Measurements from ENCODE around the gene UTRN.

UTRN gene

DNA sequence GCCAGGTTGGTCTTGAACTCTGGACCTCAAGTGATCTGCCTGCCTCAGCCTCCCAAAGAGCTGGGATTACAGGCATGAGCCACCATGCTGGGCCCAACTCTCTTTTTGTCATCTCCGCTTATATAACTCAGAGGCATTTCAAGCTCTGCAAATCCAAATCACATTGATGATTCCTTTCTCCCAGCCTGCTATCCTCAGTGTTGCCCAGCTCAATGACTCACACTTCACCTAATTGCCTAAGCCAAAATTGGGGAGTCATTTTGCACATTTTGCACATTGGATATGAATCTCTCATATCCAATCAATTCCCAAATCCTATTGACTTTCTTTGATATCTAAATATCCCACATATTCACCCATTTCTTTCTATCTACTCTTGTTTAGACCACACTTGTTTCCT, 3.9 kb downstream of the UTRN start:
- Histone ChIP-seq H3K36me3 (ENCODE audit: insufficient read depth, low read length) (peaks cover 11% of the 10 kb centered on the region), H2AFZ (ENCODE audit: low read depth, low read length) (no peak overlapping the region), H3K4me3 (ENCODE audit: low read length) (no peak overlapping the region), H3K27me3 (ENCODE audit: insufficient read depth, low read length) (no peaks in the 10 kb centered on the region), H3K9me3 (ENCODE audit: low read length) (no peaks in the 10 kb centered on the region), H3K4me1 (ENCODE audit: insufficient read depth, low read length) (peaks cover 7% of the 10 kb centered on the region)

DNA sequence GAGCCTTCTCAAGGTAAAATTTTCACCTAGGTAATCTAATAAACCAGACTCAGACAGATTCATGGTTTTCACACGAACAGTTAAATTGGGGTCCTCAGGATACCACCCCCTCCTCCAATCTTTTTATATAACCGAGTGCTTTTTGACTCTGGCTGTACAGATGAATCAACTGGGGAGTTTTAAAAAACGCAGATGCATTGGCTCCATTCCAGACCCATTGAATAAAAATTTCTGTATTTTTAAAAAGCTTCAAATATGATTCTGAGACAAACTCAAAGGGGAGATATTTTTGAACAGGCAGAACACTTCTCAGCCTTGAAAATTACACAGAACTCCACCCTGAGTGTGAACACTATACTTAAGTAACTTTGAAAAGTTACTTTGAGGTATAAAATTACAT, 7.2 kb downstream of the UTRN start:
- Histone ChIP-seq H3K36me3 (ENCODE audit: insufficient read depth, low read length) (peaks cover 12% of the 10 kb centered on the region), H3K9me3 (ENCODE audit: low read length) (peaks cover 12% of the 10 kb centered on the region), H3K4me3 (ENCODE audit: low read length) (no peak overlapping the region), H3K4me1 (ENCODE audit: insufficient read depth, low read length) (peaks cover 7% of the 10 kb centered on the region), H3K27me3 (ENCODE audit: insufficient read depth, low read length) (no peaks in the 10 kb centered on the region), H2AFZ (ENCODE audit: low read depth, low read length) (no peak overlapping the region)

DNA sequence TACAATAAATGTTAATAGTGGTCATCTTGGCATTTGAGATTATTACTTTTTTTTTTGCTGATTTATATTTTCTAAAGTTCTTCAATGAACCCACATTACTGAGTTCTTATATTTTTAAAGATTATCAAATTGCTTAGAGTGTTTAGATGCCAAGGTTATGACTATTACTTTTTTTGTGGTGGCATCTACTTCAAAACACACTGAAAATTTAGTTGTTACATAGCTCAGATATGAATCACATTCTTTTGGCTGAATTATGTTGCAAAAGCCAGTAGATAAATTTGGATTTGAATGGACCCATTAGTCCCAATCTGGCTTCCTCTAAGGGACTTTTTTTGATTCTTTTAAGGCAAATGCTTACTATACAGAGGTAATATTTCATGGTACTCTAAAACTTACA, 8.9 kb downstream of the UTRN start:
- peaks cover 21% of the 10 kb centered on the region for H3K36me3 ChIP-seq (ENCODE audit: insufficient read depth, low read length)
- no peaks in the 10 kb centered on the region for H3K27me3 ChIP-seq (ENCODE audit: insufficient read depth, low read length)
- peaks cover 13% of the 10 kb centered on the region for H3K9me3 ChIP-seq (ENCODE audit: low read length)
- no peaks in the 10 kb centered on the region for H3K4me1 ChIP-seq (ENCODE audit: insufficient read depth, low read length)
- no peak overlapping the region for H2AFZ ChIP-seq (ENCODE audit: low read depth, low read length)
- H3K4me3 ChIP-seq (ENCODE audit: low read length), result no peak overlapping the region

DNA sequence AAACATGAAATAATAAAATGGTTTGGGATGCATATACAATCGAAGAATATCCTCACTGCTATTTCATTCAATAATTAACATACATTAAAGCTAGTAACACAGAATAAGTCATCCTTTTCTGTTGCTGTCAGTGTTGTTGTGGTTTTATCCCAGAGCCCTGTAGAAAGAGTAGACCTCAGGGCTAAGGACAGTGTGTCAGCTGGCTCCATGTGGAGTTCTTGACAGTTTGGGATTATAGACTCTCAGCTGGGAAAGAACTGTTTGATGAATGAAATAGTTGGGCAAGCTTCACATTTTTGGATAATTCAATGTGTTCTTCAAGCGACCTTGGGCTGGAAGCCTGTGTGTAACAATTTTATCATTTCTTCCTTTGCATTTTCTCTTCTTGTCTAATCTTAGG, 10.1 kb downstream of the UTRN start:
- Histone ChIP-seq H2AFZ (ENCODE audit: low read depth, low read length) (no peak overlapping the region), H3K27me3 (ENCODE audit: insufficient read depth, low read length) (no peaks in the 10 kb centered on the region), H3K4me1 (ENCODE audit: insufficient read depth, low read length) (no peaks in the 10 kb centered on the region), H3K4me3 (ENCODE audit: low read length) (no peak overlapping the region), H3K36me3 (ENCODE audit: insufficient read depth, low read length) (peaks cover 21% of the 10 kb centered on the region), H3K9me3 (ENCODE audit: low read length) (peaks cover 13% of the 10 kb centered on the region)

DNA sequence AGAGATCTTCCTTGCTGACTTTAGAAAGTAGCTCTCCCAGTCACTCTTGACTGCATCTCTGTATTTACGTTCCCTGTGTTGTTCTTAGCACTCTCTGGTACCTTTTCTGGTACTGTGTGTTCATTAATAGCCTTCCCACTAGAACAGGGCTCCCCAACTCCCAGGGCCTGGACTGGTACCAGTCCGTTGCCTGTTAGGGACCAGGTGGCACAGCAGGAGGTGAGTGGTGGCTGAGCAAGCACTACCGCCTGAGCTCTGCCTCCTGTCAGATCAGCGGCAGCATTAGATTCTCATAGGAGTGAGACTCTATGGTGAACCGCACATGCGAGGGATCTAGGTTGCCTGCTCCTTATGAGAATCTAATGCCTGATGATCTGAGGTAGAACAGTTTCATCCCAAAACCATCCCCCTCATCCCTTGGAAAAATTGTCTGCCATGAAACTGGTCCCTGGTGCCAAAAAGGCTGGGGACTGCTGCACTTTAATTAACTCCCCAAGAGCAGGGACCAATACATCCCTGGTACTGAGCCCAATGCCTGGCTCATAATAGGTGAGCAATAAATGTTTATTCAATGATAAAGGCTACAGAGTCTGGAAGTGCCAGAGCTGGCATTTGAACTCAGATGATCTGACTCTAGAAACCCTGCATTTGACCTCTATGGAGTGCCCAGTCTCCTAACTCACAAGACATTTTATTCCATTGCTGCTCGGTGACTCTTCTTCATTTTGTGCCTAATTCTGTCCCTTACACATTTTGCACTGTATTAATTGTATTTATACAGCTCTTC, 11.0 kb downstream of the UTRN start:
- Histone ChIP-seq H2AFZ (ENCODE audit: low read depth, low read length) (no peak overlapping the region), H3K4me1 (ENCODE audit: insufficient read depth, low read length) (no peaks in the 10 kb centered on the region)

DNA sequence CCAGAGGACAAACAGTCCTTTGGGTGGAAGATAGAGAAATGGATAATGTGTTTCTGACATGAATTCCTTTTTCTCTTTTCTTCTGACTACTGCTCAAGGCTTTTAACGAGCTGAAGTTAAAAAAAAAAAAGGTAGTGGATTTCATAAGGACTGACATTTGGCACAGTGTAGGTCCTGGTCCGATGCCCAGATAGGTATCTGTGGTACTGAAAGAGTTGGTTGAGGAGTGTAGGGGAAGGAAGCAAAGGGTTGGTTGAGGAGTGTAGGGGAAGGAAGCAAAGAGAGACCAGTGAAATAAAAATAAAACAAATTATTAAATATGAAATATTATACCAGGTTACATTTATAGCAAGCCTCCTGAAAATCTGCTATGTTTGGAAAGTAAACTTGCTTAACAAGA, 11.8 kb downstream of the UTRN start:
- Histone ChIP-seq H2AFZ (ENCODE audit: low read depth, low read length) (no peak overlapping the region), H3K36me3 (ENCODE audit: insufficient read depth, low read length) (peaks cover 23% of the 10 kb centered on the region), H3K27me3 (ENCODE audit: insufficient read depth, low read length) (no peaks in the 10 kb centered on the region), H3K4me3 (ENCODE audit: low read length) (no peak overlapping the region), H3K9me3 (ENCODE audit: low read length) (peaks cover 13% of the 10 kb centered on the region), H3K4me1 (ENCODE audit: insufficient read depth, low read length) (no peaks in the 10 kb centered on the region)

More for the DNA sequence above, 11.0 kb downstream of the UTRN start:
- Histone ChIP-seq H3K4me3 (ENCODE audit: low read length) (no peak overlapping the region), H3K36me3 (ENCODE audit: insufficient read depth, low read length) (peaks cover 23% of the 10 kb centered on the region), H3K9me3 (ENCODE audit: low read length) (peaks cover 13% of the 10 kb centered on the region), H3K27me3 (ENCODE audit: insufficient read depth, low read length) (no peaks in the 10 kb centered on the region)

DNA sequence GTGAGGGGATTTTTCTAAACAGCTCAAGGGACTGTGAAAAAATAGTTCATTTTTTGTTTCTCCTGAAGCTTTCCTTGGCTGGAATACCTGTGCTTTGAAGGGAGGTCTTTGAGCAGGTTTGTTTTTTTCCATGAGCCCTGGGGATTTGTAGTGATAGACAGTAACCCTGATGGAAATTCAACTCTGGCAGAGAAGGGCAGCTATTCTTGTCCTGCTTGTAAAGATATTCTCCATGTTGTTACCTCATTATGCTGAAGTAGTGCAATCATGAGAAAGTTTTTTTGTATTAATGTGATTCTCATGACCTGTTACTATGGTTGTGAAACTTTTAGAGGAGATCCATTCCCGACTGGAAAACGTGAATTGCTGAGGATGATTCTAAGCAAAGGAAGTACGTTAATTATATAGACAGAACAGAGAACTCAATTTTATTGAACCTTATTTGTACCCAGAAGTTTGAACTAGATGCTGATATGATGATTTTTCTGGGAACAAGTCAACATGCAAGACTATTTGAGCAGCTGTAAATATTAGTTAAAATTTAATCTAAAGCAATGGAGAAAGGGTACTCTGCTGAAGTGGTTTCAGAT, 12.5 kb downstream of the UTRN start:
- Histone ChIP-seq H3K27me3 (ENCODE audit: insufficient read depth, low read length) (no peaks in the 10 kb centered on the region), H3K36me3 (ENCODE audit: insufficient read depth, low read length) (peaks cover 18% of the 10 kb centered on the region), H2AFZ (ENCODE audit: low read depth, low read length) (no peak overlapping the region), H3K4me1 (ENCODE audit: insufficient read depth, low read length) (no peaks in the 10 kb centered on the region), H3K4me3 (ENCODE audit: low read length) (no peak overlapping the region), H3K9me3 (ENCODE audit: low read length) (peaks cover 13% of the 10 kb centered on the region)

DNA sequence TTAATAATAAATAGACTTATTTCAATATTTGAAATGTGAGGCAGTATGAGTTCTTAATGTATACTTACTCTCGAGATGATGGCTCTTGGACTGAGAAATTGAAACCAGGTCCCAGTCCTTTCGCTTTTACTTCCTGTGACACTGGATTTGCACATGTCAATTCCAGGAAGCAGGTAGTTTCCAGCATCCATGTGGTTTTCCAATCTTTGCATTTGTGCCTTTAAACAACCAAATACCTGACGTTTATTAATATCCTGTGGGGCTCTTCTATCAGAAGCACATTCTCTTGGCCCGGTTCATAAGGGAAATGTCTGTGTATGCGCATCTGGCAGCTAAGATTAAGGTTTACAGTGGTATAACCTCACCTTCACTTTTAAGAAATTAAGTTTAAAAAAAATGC, 13.1 kb downstream of the UTRN start:
- peaks cover 13% of the 10 kb centered on the region for H3K9me3 ChIP-seq (ENCODE audit: low read length)
- H3K4me1 ChIP-seq (ENCODE audit: insufficient read depth, low read length), result no peaks in the 10 kb centered on the region
- H2AFZ ChIP-seq (ENCODE audit: low read depth, low read length), result no peak overlapping the region
- H3K27me3 ChIP-seq (ENCODE audit: insufficient read depth, low read length), result no peaks in the 10 kb centered on the region
- peaks cover 13% of the 10 kb centered on the region for H3K36me3 ChIP-seq (ENCODE audit: insufficient read depth, low read length)
- H3K4me3 ChIP-seq (ENCODE audit: low read length), result no peak overlapping the region

DNA sequence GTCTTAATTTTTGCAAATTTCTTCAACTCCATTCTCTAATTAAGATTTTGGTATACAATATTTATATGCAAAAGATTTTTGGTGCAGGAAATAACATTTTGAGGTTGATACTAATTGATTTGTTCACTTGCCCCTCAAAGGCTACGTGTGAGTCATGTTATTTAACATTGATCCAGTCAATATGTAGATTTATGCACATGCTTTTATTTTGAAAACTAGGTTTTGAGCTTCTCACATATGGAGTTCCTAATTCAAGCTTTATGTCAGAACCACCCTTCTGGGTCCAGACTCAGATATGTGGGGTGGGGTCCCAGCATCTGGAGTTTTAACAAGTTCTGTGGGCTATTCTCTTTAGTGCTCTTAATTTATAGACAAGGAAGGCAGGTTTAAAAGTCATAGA, 13.8 kb downstream of the UTRN start:
- Histone ChIP-seq H3K4me1 (ENCODE audit: insufficient read depth, low read length) (no peaks in the 10 kb centered on the region), H3K9me3 (ENCODE audit: low read length) (peaks cover 13% of the 10 kb centered on the region), H3K36me3 (ENCODE audit: insufficient read depth, low read length) (peaks cover 12% of the 10 kb centered on the region), H3K4me3 (ENCODE audit: low read length) (no peak overlapping the region), H2AFZ (ENCODE audit: low read depth, low read length) (no peak overlapping the region), H3K27me3 (ENCODE audit: insufficient read depth, low read length) (no peaks in the 10 kb centered on the region)

DNA sequence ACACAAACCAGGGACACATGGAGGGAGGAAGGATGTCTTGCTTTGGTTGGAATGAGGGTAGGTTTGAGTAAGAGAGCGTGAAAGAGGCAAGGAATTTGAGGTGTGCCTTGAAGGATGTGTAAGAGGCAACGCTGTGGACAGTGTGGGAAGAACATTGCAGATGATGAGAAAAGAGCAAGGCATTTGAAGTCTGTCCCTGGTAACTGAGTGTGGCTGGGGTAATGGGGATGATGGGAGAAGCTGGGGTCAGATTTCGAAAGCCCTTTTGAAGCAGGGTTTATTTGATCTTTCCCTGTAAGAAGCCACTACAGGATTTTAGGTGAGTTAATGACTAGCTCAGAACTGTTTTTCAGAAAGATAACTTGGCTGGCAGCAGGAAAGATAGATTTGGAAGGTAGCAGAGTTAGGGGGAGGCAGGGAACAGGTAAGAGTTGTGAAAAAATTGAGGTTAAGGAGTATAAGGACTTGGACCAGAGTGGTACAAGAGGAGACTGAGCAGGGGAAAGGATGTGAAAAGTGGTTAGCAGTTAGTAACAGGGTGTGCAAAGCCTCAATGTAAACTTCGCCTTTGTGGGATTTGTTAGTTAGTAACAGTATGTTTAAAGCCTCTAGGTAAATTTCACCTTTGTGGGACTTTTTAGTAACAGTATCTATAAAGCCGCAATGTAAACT, 17.7 kb downstream of the UTRN start:
- Histone ChIP-seq H2AFZ (ENCODE audit: low read depth, low read length) (no peak overlapping the region), H3K27me3 (ENCODE audit: insufficient read depth, low read length) (no peaks in the 10 kb centered on the region), H3K36me3 (ENCODE audit: insufficient read depth, low read length) (peaks cover 7% of the 10 kb centered on the region), H3K9me3 (ENCODE audit: low read length) (no peaks in the 10 kb centered on the region), H3K4me1 (ENCODE audit: insufficient read depth, low read length) (peaks cover 4% of the 10 kb centered on the region), H3K4me3 (ENCODE audit: low read length) (no peak overlapping the region)

DNA sequence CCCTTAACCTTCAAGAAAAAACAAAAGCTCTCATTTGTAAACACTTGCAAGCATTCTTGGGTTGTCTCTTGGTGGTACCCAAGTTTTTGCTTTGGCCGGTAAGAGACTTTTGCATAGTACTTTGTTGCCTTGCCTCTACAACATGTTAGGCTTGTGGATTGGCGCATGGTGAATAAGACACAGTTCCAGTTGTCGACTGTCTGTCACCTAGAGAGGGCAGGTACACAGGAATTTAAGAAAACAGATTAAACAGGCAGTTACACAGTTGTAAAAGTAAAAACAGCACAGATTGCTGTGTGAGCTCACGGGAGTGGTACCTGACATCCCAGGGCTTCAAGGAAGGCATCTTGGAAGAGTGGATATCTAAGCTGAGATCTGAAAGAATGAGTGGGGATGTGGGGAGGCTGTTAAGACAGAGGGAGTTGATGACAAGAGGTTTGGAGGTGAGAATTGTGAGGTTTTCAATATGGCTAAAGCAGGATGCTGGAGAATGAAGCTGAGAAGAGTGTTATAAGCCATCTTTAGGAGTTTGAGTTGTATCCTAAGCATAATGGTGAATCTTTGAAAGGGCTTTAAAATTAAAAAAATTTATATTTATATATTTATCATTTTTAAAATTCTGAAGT, 19.2 kb downstream of the UTRN start:
- peaks cover 5% of the 10 kb centered on the region for H3K4me1 ChIP-seq (ENCODE audit: insufficient read depth, low read length)

DNA sequence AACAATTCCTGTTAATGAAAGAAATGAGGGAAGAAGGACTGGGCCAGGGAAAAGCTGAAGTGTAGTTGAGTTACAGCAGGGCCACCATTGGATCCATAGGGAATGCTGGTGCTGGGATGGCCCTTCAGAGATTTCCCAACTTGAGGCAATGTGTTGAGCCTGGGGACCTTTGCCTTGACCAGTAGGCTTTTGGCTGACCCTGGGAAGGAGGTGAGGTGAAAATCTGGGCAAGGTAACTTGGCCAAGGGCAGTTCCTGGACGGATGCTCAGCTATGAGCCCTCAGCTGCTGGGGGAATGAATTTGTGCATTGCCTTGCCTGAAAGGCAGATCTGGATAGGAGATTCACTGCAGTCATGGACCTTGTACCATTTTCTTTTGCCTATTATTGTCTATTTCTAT, 20.4 kb downstream of the UTRN start:
- H3K9me3 ChIP-seq (ENCODE audit: low read length), result no peaks in the 10 kb centered on the region
- H3K36me3 ChIP-seq (ENCODE audit: insufficient read depth, low read length), result peaks cover 11% of the 10 kb centered on the region
- H2AFZ ChIP-seq (ENCODE audit: low read depth, low read length), result no peak overlapping the region
- H3K27me3 ChIP-seq (ENCODE audit: insufficient read depth, low read length), result no peaks in the 10 kb centered on the region
- peaks cover 5% of the 10 kb centered on the region for H3K4me1 ChIP-seq (ENCODE audit: insufficient read depth, low read length)
- H3K4me3 ChIP-seq (ENCODE audit: low read length), result no peak overlapping the region

More for the DNA sequence above, 19.2 kb downstream of the UTRN start:
- H3K4me3 ChIP-seq (ENCODE audit: low read length), result no peak overlapping the region
- H2AFZ ChIP-seq (ENCODE audit: low read depth, low read length), result no peak overlapping the region
- peaks cover 6% of the 10 kb centered on the region for H3K36me3 ChIP-seq (ENCODE audit: insufficient read depth, low read length)
- no peaks in the 10 kb centered on the region for H3K9me3 ChIP-seq (ENCODE audit: low read length)
- no peaks in the 10 kb centered on the region for H3K27me3 ChIP-seq (ENCODE audit: insufficient read depth, low read length)

DNA sequence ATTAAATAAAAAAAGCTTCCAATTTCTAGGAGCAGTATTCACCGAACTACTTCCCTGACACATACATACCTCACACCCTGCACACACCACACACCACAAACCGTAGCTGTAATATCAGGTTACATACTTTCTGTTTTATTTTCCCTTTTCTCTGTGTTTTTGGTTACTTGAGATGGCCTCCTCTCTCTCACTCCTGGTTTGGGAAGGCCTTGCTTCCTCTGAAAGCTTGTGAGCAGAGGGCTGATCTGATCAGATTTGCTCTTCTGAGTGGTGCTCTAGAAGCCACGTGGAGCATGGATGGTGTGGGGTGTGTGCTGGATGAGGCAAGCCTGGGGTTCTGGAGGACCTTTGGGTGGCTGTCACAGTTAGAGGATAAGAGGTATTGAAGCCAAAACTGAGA, 20.9 kb downstream of the UTRN start:
- Histone ChIP-seq H3K4me1 (ENCODE audit: insufficient read depth, low read length) (peaks cover 5% of the 10 kb centered on the region), H3K4me3 (ENCODE audit: low read length) (no peak overlapping the region), H3K27me3 (ENCODE audit: insufficient read depth, low read length) (no peaks in the 10 kb centered on the region), H3K36me3 (ENCODE audit: insufficient read depth, low read length) (peaks cover 11% of the 10 kb centered on the region), H3K9me3 (ENCODE audit: low read length) (no peaks in the 10 kb centered on the region), H2AFZ (ENCODE audit: low read depth, low read length) (no peak overlapping the region)

Measured in neuron (in vitro differentiated cells).